Transverse colon (tissue), 4 donors: ENCODE results near the gene GREM2.

Source experiments
- CTCF ChIP-seq, 5 experiments: fragments of 200-600 bp in 3 of 5; fragments of 450-650 bp in 2 of 5; sonication (generic) in 3 of 5; IDR thresholded peaks; 1 replicate in 2 of 5; 2 replicates in 3 of 5; pipeline ENCODE4 v1.5.1; 2016 to 2017; ENCODE audit warnings: antibody characterized with exemption in 5 of 5, inconsistent platforms in 3 of 5, mild to moderate bottlenecking in 2 of 5, moderate library complexity in 1 of 5
- POLR2A ChIP-seq: fragments of 450-650 bp; IDR thresholded peaks from one replicate; pipeline ENCODE4 v1.6.1; 2016; ENCODE audit warnings: antibody characterized with exemption, mild to moderate bottlenecking, moderate library complexity
- POLR2AphosphoS5 ChIP-seq, 3 donors: sonication (generic); formaldehyde crosslinking; IDR thresholded peaks; one replicate each; pipeline ENCODE4 v1.6.1; 2016; ENCODE audit warnings: antibody characterized with exemption in 3 of 3

- no peak for TF ChIP-seq CTCF (IDR thresholded peaks at IDR 0.05)
- no peak for TF ChIP-seq POLR2AphosphoS5 (IDR thresholded peaks at IDR 0.05)
- TF ChIP-seq POLR2A: no peak
Measured at GRCh38 chr1:240619357-240619756, 7.4 kb upstream of the GREM2 start.
